ENCODE measurements around the gene ATP6V0C. TPM values are rescaled to one million over a fixed set of nuclear protein-coding genes. Genes with fewer than 3 reads are reported as not detected.
"Not testable (repeated sequence)": the region's sequence is repeated elsewhere in the genome, so short reads cannot be mapped to it uniquely, and the experiment has no call there.

ATP6V0C gene
- total RNA-seq, 1 donor from 2014 or later: 7.9 TPM

DNA sequence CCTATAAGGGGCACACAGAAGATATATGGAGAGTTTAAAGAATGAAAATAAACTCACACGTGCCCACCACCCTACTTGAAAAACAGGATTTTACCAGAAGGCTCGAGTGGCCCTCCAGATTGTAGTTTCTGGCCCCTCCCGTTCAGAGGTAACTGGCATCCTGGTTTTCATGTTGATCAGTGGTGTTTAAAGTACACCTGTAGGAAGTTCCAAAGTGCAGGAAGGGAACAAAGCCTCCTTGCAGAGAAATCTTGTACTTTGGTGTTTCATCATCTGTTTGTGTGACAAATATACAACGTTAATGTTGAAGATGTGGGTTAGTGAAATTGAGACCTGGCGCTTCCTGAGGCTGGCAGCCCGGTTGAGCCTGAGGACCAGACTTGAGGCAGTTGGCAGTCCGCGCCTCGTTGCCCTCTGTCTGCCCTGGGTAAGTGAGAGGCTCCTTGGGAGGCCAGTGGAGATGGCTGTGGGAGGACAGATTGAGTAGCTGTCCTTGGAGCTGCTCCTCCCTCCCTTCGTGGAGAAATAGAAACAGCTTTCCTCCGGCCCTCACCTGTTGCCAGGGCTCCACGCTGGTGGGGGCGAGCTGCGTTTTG, 36.6 kb downstream of the ATP6V0C start:
- H3K27me3 ChIP-seq (ENCODE audit: control insufficient read depth, insufficient read depth, low read length); H3K36me3 ChIP-seq (ENCODE audit: control insufficient read depth, insufficient read depth, low read length); DNase-seq (ENCODE audit: low read depth); H3K4me3 ChIP-seq (ENCODE audit: low read depth, low read length): not testable (repeated sequence)
- peak; percentile 64 for FAIRE-seq

DNA sequence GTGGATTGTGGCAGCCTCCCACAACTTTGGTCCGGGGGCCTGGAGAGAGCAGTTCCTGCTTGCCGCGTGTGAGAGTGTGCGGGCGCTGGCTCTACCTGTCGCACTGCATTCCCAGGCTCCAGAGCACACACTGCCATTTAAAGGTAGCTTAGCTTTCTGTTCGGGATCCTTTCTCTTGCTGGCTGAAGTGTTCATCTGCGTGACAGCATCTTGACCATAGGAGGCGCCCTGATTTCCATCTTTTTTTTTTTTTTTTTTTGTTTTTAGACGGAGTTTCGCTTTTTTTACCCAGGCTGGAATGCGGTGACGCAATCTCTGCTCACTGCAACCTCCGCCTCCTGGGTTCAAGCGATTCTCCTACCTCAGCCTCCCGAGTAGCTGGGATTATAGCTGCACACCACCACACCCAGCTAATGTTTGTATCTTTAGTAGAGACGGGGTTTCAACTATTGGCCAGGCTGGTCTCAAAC, 37.7 kb downstream of the ATP6V0C start:
- FAIRE-seq; H3K36me3 ChIP-seq (ENCODE audit: control insufficient read depth, insufficient read depth, low read length); H3K4me3 ChIP-seq (ENCODE audit: low read depth, low read length); H3K27me3 ChIP-seq (ENCODE audit: control insufficient read depth, insufficient read depth, low read length): not testable (repeated sequence)
- TF ChIP-seq, protein P1, sequence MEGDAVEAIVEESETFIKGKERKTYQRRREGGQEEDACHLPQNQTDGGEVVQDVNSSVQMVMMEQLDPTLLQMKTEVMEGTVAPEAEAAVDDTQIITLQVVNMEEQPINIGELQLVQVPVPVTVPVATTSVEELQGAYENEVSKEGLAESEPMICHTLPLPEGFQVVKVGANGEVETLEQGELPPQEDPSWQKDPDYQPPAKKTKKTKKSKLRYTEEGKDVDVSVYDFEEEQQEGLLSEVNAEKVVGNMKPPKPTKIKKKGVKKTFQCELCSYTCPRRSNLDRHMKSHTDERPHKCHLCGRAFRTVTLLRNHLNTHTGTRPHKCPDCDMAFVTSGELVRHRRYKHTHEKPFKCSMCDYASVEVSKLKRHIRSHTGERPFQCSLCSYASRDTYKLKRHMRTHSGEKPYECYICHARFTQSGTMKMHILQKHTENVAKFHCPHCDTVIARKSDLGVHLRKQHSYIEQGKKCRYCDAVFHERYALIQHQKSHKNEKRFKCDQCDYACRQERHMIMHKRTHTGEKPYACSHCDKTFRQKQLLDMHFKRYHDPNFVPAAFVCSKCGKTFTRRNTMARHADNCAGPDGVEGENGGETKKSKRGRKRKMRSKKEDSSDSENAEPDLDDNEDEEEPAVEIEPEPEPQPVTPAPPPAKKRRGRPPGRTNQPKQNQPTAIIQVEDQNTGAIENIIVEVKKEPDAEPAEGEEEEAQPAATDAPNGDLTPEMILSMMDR (IDR thresholded peaks at IDR 0.05; ENCODE audit: insufficient read depth, low read length, severe bottlenecking): peak; percentile 18
- DNase-seq (ENCODE audit: low read depth): peak; percentile 38

DNA sequence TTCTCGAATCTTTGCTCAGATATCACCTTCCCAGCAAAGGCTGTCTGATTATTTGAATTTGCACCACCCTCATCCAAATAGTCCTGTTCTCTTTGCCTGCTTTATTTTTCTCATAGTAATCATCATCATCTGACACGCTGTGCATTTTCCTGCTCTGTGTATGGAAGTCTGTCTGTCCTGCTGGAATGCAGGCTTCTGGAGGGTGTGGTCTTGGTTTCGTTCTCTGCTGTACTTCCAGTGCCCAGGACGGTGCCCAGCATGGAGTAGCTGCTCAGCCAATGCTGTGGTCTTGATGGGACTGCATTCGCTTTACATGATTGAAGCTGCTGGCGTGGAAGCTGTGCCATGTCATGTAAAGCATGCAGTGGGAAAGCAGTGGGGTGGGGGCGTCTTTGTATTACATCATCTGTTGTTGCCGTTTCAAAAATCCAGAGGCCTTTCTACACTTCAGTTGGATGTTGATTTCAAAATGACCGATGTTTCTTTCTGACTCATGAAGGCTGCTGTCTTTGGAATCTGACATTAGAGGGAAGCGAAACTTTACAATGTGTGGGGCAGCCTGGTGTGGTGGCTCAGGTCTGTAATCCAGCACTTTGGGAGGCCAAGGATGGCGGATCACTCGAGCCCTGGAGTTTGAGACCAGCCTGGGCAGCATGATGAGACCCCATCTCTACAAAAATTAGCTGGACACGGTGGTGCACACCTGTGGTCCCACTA, 41.1 kb downstream of the ATP6V0C start:
- H3K27me3 ChIP-seq (ENCODE audit: control insufficient read depth, insufficient read depth, low read length); FAIRE-seq; H3K36me3 ChIP-seq (ENCODE audit: control insufficient read depth, insufficient read depth, low read length); H3K4me3 ChIP-seq (ENCODE audit: low read depth, low read length); DNase-seq (ENCODE audit: low read depth): not testable (repeated sequence)

DNA sequence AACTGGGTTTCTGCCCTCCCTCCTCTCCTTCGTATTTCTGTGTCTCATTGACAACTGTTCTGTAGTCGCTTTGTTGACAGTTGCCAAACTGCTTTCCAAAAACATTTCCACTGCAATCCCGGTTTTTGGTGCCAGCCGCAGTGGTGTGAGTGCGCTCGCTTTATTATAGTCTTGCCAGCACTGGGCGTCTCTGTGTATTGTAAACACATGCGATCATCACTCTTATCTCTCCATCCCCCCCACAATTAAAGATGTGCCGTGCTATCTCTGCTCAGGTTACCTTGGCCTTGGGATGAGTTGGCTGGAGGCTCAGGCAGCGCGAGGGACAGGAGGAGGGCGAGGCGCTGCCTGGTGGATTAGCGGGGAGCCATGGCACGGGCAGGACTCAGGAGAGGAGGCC, 43.4 kb downstream of the ATP6V0C start:
- not testable (repeated sequence) for H3K27me3 ChIP-seq (ENCODE audit: control insufficient read depth, insufficient read depth, low read length); H3K36me3 ChIP-seq (ENCODE audit: control insufficient read depth, insufficient read depth, low read length); H3K4me3 ChIP-seq (ENCODE audit: low read depth, low read length); DNase-seq (ENCODE audit: low read depth); FAIRE-seq

DNA sequence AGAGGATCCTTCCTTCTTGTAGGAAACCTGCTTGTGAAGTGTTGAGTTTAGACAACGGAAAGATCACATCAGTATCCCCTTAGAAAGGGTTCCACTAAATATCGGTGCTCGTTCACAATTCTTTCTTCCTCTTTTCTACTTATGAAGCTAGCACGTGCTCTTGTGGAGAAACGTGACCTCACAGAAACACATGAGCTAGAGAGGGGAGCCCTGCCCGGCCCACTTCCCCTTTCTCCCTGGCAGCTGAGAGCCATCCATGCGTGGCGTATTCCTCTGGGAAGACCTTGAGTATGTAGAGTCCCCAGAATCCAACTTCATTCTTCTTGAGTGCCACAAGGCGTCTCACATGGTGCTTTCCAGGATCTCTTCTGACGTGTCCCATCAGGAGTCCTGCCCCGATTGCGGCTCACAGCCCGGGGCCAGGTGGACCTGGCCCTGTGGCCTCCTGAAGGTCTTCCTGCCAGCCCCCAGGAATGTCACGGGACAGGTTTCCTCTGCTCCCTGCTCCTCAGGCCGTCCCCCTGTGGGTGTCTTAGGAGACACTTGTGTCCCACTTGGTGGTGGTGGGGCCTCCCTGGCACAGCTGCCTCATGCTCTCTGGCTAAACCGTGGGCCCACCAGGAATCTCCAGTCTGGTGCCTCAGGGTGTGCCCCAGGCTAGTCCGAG, 46.5 kb downstream of the ATP6V0C start:
- not testable (repeated sequence) for H3K27me3 ChIP-seq (ENCODE audit: control insufficient read depth, insufficient read depth, low read length); FAIRE-seq; H3K4me3 ChIP-seq (ENCODE audit: low read depth, low read length); H3K36me3 ChIP-seq (ENCODE audit: control insufficient read depth, insufficient read depth, low read length); DNase-seq (ENCODE audit: low read depth)

DNA sequence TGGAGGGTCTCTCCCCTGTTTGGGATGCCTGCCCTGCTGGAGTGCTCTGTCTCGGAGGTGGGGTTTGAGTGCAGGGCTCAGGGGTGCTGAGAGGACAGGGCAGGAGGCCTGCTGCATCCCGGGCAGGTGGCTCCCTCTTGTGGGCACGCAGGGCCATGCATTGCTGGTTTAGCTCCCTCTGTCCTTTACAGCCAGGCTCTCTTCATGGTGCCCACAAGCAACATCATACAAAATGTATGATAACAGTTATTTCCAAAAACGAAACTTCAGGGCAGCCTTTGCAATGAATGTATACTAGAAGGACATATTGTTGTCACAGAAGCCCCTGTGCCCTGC, 47.0 kb downstream of the ATP6V0C start:
- not testable (repeated sequence) for H3K4me3 ChIP-seq (ENCODE audit: low read depth, low read length); H3K27me3 ChIP-seq (ENCODE audit: control insufficient read depth, insufficient read depth, low read length); DNase-seq (ENCODE audit: low read depth); H3K36me3 ChIP-seq (ENCODE audit: control insufficient read depth, insufficient read depth, low read length); FAIRE-seq
- TF ChIP-seq, protein P1 (IDR thresholded peaks at IDR 0.05; ENCODE audit: insufficient read depth, low read length, severe bottlenecking): peak; percentile 35

DNA sequence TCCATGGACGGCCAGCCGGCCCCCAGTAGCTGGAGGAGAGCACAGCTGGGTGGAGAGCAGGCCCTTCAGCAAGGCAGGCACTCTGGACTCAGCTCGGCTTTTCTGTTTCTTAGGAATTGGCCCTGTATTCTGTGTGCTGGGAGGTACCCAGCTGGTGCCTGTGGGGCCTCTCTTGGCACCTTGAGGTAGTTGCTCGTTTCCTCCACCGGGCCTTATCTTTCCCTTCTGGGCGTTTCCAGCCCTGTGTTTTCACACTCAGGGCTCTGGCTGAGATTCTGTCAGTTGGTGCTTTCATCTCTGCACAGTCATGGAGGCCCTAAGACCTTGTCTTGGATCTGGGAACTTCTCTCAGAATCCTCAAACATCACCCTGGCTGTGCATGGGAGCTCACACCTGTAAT, 53.8 kb downstream of the ATP6V0C start:
- H3K27me3 ChIP-seq (ENCODE audit: control insufficient read depth, insufficient read depth, low read length); H3K4me3 ChIP-seq (ENCODE audit: low read depth, low read length); FAIRE-seq; DNase-seq (ENCODE audit: low read depth); H3K36me3 ChIP-seq (ENCODE audit: control insufficient read depth, insufficient read depth, low read length): not testable (repeated sequence)

DNA sequence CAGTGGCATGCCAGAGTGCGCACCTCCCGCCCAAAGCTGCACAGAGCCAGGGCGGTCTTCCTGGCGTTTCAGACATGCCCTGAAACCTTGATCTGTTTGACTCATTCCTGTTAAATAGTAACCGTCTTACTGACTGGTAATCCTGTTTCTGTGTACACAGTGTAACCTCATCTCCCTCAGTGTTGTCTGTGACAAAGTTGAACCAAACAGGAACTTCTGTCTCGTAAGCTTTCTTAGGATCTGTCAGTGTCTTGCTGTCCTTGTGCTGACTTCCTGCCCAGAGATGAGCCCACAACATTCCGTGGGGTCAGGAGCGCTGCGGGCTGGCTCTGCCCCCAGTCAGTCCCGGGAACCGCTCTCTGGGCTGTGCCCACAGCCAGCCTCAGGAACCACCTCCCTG, 54.8 kb downstream of the ATP6V0C start:
- H3K4me3 ChIP-seq (ENCODE audit: low read depth, low read length); H3K27me3 ChIP-seq (ENCODE audit: control insufficient read depth, insufficient read depth, low read length); H3K36me3 ChIP-seq (ENCODE audit: control insufficient read depth, insufficient read depth, low read length); DNase-seq (ENCODE audit: low read depth): not testable (repeated sequence)
- FAIRE-seq: peak; percentile 73

Other genes with a start within 250 kb of the ATP6V0C start
- gene RNPS1, start 245.8 kb upstream of the ATP6V0C start, total RNA-seq: 73.5 and 84.7 TPM in 2 replicates
- under 0.01 and 0.51 TPM in 2 replicates for gene ABCA3, start 173.2 kb upstream of the ATP6V0C start, total RNA-seq
- gene CCNF, start 84.5 kb upstream of the ATP6V0C start, total RNA-seq: 3.9 and 5.4 TPM in 2 replicates
- 0.53 and 0.64 TPM in 2 replicates for gene TEDC2, start 53.8 kb upstream of the ATP6V0C start, total RNA-seq
- gene NTN3, start 42.7 kb upstream of the ATP6V0C start, total RNA-seq: under 0.01 TPM in 1 of 2 replicates, not detected in the other
- gene TBC1D24, start 38.8 kb upstream of the ATP6V0C start, total RNA-seq: 4.7 and 5.4 TPM in 2 replicates
- 27.7 and 35.8 TPM in 2 replicates for gene AMDHD2, start 6.4 kb downstream of the ATP6V0C start, total RNA-seq
- gene CEMP1, start 17.5 kb downstream of the ATP6V0C start, total RNA-seq: 0.26 TPM in 1 of 2 replicates, not detected in the other
- gene PDPK1, start 24.1 kb downstream of the ATP6V0C start, total RNA-seq: 11.8 and 17.7 TPM in 2 replicates
- gene KCTD5, start 168.6 kb downstream of the ATP6V0C start, total RNA-seq: 28.4 and 46.1 TPM in 2 replicates
- 1.3 and 4.5 TPM in 2 replicates for gene PRSS27, start 206.3 kb downstream of the ATP6V0C start, total RNA-seq
- 30.5 and 41.5 TPM in 2 replicates for gene SRRM2, start 238.7 kb downstream of the ATP6V0C start, total RNA-seq

Data from bronchial epithelial cell (primary cell).